VCaP (cell line): Measurements from ENCODE around the gene ANKRD11.
"Not testable (repeated sequence)": the region's sequence is repeated elsewhere in the genome, so short reads cannot be mapped to it uniquely, and the experiment has no call there.

Experiments used
- H3K27ac ChIP-seq: fragments of 450-650 bp; 2 replicates; pipeline ENCODE4 v1.5.1; 2017
- CTCF ChIP-seq: fragments of 450-650 bp; conservative IDR thresholded peaks from 2 replicates; pipeline ENCODE4 v1.5.1; 2017; ENCODE audit warnings: mild to moderate bottlenecking, moderate library complexity

The ANKRD11 gene

GRCh38 chr16:89430436-89431157 lies 59.8 kb downstream of the ANKRD11 start:
- H3K27ac ChIP-seq = peak overlapping the region; percentile 41; the same call in 1 of the 2 replicates
- TF ChIP-seq CTCF = no peak

GRCh38 chr16:89428605-89429004 lies 61.8 kb downstream of the ANKRD11 start:
- H3K27ac ChIP-seq = not testable (repeated sequence)

- TF ChIP-seq CTCF = no peak
- no peak overlapping the region for H3K27ac ChIP-seq
These were observed 63.4 kb downstream of the ANKRD11 start for GRCh38 chr16:89426736-89427530.

GRCh38 chr16:89425523-89425922 lies 64.8 kb downstream of the ANKRD11 start:
- H3K27ac ChIP-seq = no peak overlapping the region
- TF ChIP-seq CTCF = no peak

GRCh38 chr16:89423681-89424260 lies 66.6 kb downstream of the ANKRD11 start:
- TF ChIP-seq CTCF = no peak

GRCh38 chr16:89422905-89423630 lies 67.3 kb downstream of the ANKRD11 start:
- H3K27ac ChIP-seq = no peak overlapping the region
- no peak for TF ChIP-seq CTCF

More at GRCh38 chr16:89423681-89424260, 66.6 kb downstream of the ANKRD11 start:
- no peak overlapping the region for H3K27ac ChIP-seq

- TF ChIP-seq CTCF = no peak
- no peak overlapping the region for H3K27ac ChIP-seq
These were observed 67.8 kb downstream of the ANKRD11 start for GRCh38 chr16:89422527-89422904.

- not testable (repeated sequence) for H3K27ac ChIP-seq
These were observed 69.1 kb downstream of the ANKRD11 start for GRCh38 chr16:89421300-89421699.
